GM21717 (cell line): ENCODE results near the gene NAT8L.

ENCODE experiments used
- ATAC-seq: cut with Tn5 transposase; IDR thresholded peaks from one replicate; pipeline ENCODE4 v1.9.1; 2021; ENCODE audit warnings: mild to moderate bottlenecking, moderate library complexity; ENCODE audit not compliant: unreplicated experiment

The NAT8L gene

GRCh38 chr4:2073808-2074481 is 14.8 kb downstream of the NAT8L start:
- ATAC-seq = no peak

GRCh38 chr4:2074588-2074987 is 15.5 kb downstream of the NAT8L start:
- ATAC-seq = no peak

GRCh38 chr4:2075171-2075986 is 16.3 kb downstream of the NAT8L start:
- ATAC-seq = no peak

- ATAC-seq = no peak
These were observed 17.1 kb downstream of the NAT8L start for GRCh38 chr4:2075987-2076907.

- ATAC-seq = no peak
These were observed 17.9 kb downstream of the NAT8L start for GRCh38 chr4:2076908-2077536.

- no peak for ATAC-seq
These were observed 18.7 kb downstream of the NAT8L start for GRCh38 chr4:2077537-2078460.

GRCh38 chr4:2078584-2078983 is 19.5 kb downstream of the NAT8L start:
- ATAC-seq = no peak

GRCh38 chr4:2079006-2079405 is 19.9 kb downstream of the NAT8L start:
- ATAC-seq = no peak

- ATAC-seq = no peak
These were observed 20.8 kb downstream of the NAT8L start for GRCh38 chr4:2079926-2080325.

- no peak for ATAC-seq
These were observed 21.5 kb downstream of the NAT8L start for GRCh38 chr4:2080429-2081300.

GRCh38 chr4:2081540-2081939 is 22.4 kb downstream of the NAT8L start:
- ATAC-seq = no peak

GRCh38 chr4:2082118-2082517 is 23.0 kb downstream of the NAT8L start:
- no peak for ATAC-seq

GRCh38 chr4:2082627-2083026 is 23.5 kb downstream of the NAT8L start:
- ATAC-seq = no peak

GRCh38 chr4:2083116-2083825 is 24.1 kb downstream of the NAT8L start:
- no peak for ATAC-seq

- no peak for ATAC-seq
These were observed 24.7 kb downstream of the NAT8L start for GRCh38 chr4:2083826-2084160.

GRCh38 chr4:2084316-2084715 is 25.2 kb downstream of the NAT8L start:
- ATAC-seq = no peak

GRCh38 chr4:2085496-2085901 is 26.4 kb downstream of the NAT8L start:
- no peak for ATAC-seq

- no peak for ATAC-seq
These were observed 28.0 kb downstream of the NAT8L start for GRCh38 chr4:2087170-2087569.
